Nephron progenitor cell (in vitro differentiated cells): ENCODE data around the gene EPHA4.

Experiments
- DNase-seq: peaks from one replicate; pipeline ENCODE4 v3.0.0; 2021
- H3K27ac Mint-ChIP-seq: 2 replicates; pipeline ENCODE4 v1.8.0; 2021; ENCODE audit warnings: mild to moderate bottlenecking, moderate library complexity, mixed read lengths
- H3K27me3 Mint-ChIP-seq: 2 replicates; pipeline ENCODE4 v1.8.0; 2021; ENCODE audit warnings: mild to moderate bottlenecking, low read depth, mixed read lengths; ENCODE audit not compliant: poor library complexity
- H3K36me3 Mint-ChIP-seq: 2 replicates; pipeline ENCODE4 v1.8.0; 2021; ENCODE audit warnings: low read depth, mixed read lengths
- H3K4me1 Mint-ChIP-seq: 2 replicates; pipeline ENCODE4 v1.8.0; 2021; ENCODE audit warnings: mixed read lengths
- H3K4me3 Mint-ChIP-seq: 2 replicates; pipeline ENCODE4 v1.8.0; 2021; ENCODE audit warnings: mild to moderate bottlenecking, moderate library complexity, mixed read lengths
- H3K9me3 Mint-ChIP-seq: 2 replicates; pipeline ENCODE4 v1.8.0; 2021; ENCODE audit warnings: mild to moderate bottlenecking, moderate library complexity, mixed read lengths
- CTCF ChIP-seq: fragments of 200-600 bp; sonication (generic); IDR thresholded peaks from 2 replicates; pipeline ENCODE4 v1.5.0; 2021; ENCODE audit warnings: antibody characterized with exemption

Gene EPHA4

GRCh38 chr2:221568299-221568698 lies 3.8 kb downstream of the EPHA4 start:
- Mint-ChIP-seq H3K27ac (peak overlapping the region; percentile 64), H3K4me3 (peak overlapping the region; percentile 99), H3K9me3 (no peaks in the 10 kb centered on the region), H3K27me3 (peaks cover 4% of the 10 kb centered on the region), H3K4me1 (peaks cover 70% of the 10 kb centered on the region), H3K36me3 (peaks cover 21% of the 10 kb centered on the region)
- peak; percentile 11 for DNase-seq
- no peak for TF ChIP-seq CTCF

GRCh38 chr2:221567809-221568208 lies 4.3 kb downstream of the EPHA4 start:
- DNase-seq: no peak
- H3K4me3 Mint-ChIP-seq: peak overlapping the region; percentile 99
- H3K4me1 Mint-ChIP-seq: peaks cover 74% of the 10 kb centered on the region
- H3K9me3 Mint-ChIP-seq: no peaks in the 10 kb centered on the region
- no peak for TF ChIP-seq CTCF
- peaks cover 26% of the 10 kb centered on the region for H3K36me3 Mint-ChIP-seq
- peaks cover 4% of the 10 kb centered on the region for H3K27me3 Mint-ChIP-seq
- H3K27ac Mint-ChIP-seq: peak overlapping the region; percentile 64

GRCh38 chr2:221567231-221567760 lies 4.8 kb downstream of the EPHA4 start:
- peak overlapping the region; percentile 99 for H3K4me3 Mint-ChIP-seq
- H3K27me3 Mint-ChIP-seq: peaks cover 4% of the 10 kb centered on the region
- no peaks in the 10 kb centered on the region for H3K9me3 Mint-ChIP-seq
- H3K36me3 Mint-ChIP-seq: peaks cover 31% of the 10 kb centered on the region
- H3K4me1 Mint-ChIP-seq: peaks cover 80% of the 10 kb centered on the region
- DNase-seq: no peak
- no peak for TF ChIP-seq CTCF
- H3K27ac Mint-ChIP-seq: peak overlapping the region; percentile 66

GRCh38 chr2:221563270-221563985 lies 8.7 kb downstream of the EPHA4 start:
- peak overlapping the region; percentile 62 for H3K4me3 Mint-ChIP-seq
- H3K36me3 Mint-ChIP-seq: peaks cover 44% of the 10 kb centered on the region
- H3K4me1 Mint-ChIP-seq: peaks cover 99% of the 10 kb centered on the region
- H3K27ac Mint-ChIP-seq: peak overlapping the region; percentile 72
- no peaks in the 10 kb centered on the region for H3K9me3 Mint-ChIP-seq
- no peaks in the 10 kb centered on the region for H3K27me3 Mint-ChIP-seq
- no peak for TF ChIP-seq CTCF
- DNase-seq: no peak

GRCh38 chr2:221562226-221562625 lies 9.9 kb downstream of the EPHA4 start:
- peaks cover 99% of the 10 kb centered on the region for H3K4me1 Mint-ChIP-seq
- no peak for TF ChIP-seq CTCF
- H3K9me3 Mint-ChIP-seq: no peaks in the 10 kb centered on the region
- peak overlapping the region; percentile 48 for H3K4me3 Mint-ChIP-seq
- no peak for DNase-seq
- no peak overlapping the region for H3K27ac Mint-ChIP-seq
- H3K27me3 Mint-ChIP-seq: no peaks in the 10 kb centered on the region
- peaks cover 51% of the 10 kb centered on the region for H3K36me3 Mint-ChIP-seq

GRCh38 chr2:221561770-221562169 lies 10.3 kb downstream of the EPHA4 start:
- no peak for TF ChIP-seq CTCF
- no peaks in the 10 kb centered on the region for H3K9me3 Mint-ChIP-seq
- DNase-seq: no peak
- H3K36me3 Mint-ChIP-seq: peaks cover 56% of the 10 kb centered on the region
- H3K4me3 Mint-ChIP-seq: peak overlapping the region; percentile 12
- H3K4me1 Mint-ChIP-seq: peaks cover 99% of the 10 kb centered on the region
- no peaks in the 10 kb centered on the region for H3K27me3 Mint-ChIP-seq
- peak overlapping the region; percentile 7 for H3K27ac Mint-ChIP-seq
